GM19397 (cell line): ENCODE measurements around the gene EPC2.
"Not testable (repeated sequence)": the region's sequence is repeated elsewhere in the genome, so short reads cannot be mapped to it uniquely, and the experiment has no call there.

Experiments used
- ATAC-seq: cut with Tn5 transposase; IDR thresholded peaks from one replicate; pipeline ENCODE4 v1.9.1; 2021; ENCODE audit warnings: mild to moderate bottlenecking, moderate library complexity; ENCODE audit not compliant: unreplicated experiment

EPC2 gene

DNA sequence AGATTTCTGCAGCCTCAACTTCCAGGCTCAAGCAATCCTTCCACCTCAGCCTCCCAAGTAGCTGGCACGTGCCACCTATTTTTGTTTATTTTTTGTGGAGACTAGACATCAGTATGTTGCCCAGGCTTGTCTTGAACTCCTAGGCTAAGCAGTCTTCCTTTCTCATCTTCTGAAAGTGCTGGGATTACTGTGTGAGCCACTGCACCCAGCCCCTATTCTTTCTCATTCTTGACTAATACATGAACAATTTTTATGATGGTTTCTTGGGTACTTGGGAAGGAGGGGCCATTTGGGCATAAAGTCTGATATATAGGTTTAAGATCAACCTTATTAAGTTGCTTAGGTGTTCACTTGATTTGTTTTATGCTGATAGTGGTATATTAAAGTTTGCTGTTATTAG is 26.2 kb downstream of the EPC2 start:
- ATAC-seq = no peak

GRCh38 chr2:148674063-148675020 is 29.8 kb downstream of the EPC2 start:
- no peak for ATAC-seq

- ATAC-seq = no peak
These were observed 31.2 kb downstream of the EPC2 start for GRCh38 chr2:148675708-148676107.

GRCh38 chr2:148678302-148679179 is 34.0 kb downstream of the EPC2 start:
- not testable (repeated sequence) for ATAC-seq

DNA sequence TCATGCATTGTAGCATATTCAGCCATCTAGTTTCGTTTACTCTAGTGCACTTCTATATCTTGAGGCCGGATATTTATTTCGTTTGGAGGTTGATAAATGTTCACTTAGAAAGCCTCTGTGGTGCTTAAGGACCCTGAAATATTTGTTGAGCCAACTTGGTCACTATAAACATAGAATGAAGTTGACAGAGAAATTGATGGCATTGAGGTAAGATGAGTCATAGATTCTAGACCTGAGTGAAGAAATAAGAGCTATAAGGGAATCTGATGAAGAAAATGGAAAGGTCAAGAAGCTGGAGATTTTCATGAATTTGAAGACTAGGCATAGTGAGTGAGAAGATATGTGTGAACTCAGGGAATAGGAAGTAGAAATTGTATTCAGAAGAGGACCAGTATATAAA is 35.9 kb downstream of the EPC2 start:
- no peak for ATAC-seq

DNA sequence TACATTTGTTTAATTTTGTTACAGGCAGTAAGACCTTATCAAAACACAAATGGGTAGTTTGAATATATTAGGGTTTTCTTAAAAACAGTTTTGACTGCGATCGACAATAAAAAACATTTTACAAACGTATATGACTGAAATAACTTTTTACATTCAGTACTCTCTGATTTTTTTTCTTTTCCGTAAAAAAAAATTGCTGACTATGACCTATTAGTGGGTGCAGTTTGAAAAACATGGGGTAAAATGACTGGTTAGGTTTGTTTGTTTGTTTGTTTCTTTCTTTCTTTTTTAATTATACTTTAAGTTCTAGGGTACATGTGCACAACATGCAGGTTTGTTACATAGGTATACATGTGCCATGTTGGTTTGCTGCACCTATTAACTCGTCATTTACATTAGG is 36.9 kb downstream of the EPC2 start:
- ATAC-seq = no peak

DNA sequence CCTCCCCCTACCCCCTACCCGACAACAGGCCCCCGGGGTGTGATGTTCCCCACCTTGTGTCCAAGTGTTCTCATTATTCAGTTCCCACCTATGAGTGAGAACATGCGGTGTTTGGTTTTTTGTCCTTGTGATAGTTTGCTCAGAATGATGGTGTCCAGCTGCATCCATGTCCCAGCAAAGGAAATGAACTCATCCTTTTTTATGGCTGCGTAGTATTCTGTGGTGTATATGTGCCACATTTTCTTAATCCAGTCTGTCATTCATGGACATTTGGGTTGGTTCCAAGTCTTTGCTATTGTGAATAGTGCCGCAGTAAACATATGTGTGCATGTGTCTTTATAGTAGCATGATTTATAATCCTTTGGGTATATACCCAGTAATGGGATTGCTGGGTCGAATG is 37.3 kb downstream of the EPC2 start:
- not testable (repeated sequence) for ATAC-seq

- no peak for ATAC-seq
These were observed 40.0 kb downstream of the EPC2 start for GRCh38 chr2:148684507-148684906.

DNA sequence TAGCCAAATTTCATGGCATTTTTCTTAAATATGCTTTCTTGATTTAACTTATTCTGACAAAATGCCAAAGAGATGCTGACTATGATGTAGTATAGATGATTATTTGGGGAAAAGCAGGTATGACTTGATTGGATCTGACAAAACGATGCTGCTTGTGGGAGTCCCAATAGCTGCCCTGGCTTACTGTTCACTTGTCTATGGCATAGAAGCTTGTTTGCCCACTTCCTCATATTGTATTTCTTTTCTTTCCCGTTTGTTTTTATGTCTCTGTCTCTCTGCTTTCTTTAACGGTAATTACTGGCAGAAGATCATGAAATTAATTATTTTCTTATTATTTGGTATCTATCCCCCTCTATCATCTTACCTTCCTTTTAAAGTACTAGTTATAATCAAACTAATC is 43.0 kb downstream of the EPC2 start:
- no peak for ATAC-seq

DNA sequence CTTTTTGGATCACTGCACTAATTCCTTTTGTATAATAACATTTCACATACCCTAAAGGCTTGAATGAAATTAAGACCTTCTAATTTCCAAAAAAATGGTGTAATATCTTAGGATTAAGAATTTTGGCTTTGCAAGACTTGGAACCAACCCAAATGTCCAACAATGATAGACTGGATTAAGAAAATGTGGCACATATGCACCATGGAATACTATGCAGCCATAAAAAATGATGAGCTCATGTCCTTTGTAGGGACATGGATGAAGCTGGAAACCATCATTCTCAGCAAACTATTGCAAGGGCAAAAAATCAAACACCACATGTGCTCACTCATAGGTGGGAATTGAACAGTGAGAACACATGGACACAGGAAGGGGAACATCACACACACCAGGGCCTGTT is 43.5 kb downstream of the EPC2 start:
- not testable (repeated sequence) for ATAC-seq

- ATAC-seq = no peak
These were observed 52.4 kb downstream of the EPC2 start for GRCh38 chr2:148696985-148697384.

DNA sequence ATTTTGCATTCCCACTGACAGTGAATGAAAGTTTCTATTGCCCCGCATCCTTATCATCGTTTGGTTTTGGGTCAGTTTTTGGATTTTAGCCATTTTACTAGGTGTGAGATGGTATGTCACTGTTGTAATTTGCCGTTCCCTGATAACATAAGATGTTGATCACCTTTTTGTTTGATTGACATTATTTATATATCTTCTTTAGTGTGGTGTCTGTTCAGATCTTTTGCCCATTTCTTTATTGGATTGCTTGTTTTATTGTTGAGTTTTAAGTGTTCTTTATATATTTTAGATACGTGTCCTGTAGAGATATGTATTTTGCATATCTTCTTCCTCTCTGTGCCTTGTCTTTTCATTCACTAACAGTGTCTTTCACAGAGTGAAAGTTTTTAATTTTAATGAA is 55.3 kb downstream of the EPC2 start:
- ATAC-seq = no peak

DNA sequence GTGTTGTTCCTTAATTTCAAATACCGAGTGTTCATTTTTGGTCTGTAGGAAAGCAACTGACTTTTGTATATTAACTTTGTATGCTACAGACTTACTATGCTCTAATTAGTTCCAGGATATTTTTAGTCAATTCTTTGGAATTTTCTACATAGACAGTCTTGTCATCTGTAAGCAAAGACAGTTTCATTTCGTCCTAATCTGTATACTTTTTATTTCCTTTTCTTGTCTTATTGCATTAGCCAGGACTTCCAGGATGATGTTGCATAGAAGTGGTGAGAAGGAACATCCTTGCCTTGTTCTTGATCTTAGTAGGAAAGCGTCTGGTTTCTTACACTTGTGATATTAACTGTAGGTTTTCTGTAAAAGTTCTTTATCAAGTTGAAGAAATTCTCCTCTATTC is 56.5 kb downstream of the EPC2 start:
- no peak for ATAC-seq

DNA sequence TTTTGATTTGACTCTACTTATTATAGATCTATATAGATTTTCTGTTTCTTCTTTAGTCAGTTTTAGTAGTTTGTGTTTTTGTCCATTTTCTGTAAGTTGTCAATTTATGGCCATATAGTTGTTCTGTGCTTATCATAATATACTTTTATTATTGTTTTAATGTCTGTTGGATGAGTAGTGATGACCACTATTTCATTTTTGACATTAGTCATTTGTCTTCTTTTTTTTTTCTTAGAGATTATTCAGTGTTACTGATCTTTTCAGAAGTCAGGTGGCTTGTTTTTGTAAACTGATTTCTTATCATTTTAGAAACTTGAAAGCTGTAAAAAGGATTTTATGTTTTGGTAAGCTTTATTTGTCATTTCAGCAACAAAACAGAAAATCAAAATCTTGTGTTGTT is 57.3 kb downstream of the EPC2 start:
- ATAC-seq = no peak

GRCh38 chr2:148702475-148702874 is 57.9 kb downstream of the EPC2 start:
- ATAC-seq = no peak

- no peak for ATAC-seq
These were observed 59.7 kb downstream of the EPC2 start for GRCh38 chr2:148704247-148704646.

GRCh38 chr2:148716378-148716920 is 71.9 kb downstream of the EPC2 start:
- ATAC-seq = no peak

DNA sequence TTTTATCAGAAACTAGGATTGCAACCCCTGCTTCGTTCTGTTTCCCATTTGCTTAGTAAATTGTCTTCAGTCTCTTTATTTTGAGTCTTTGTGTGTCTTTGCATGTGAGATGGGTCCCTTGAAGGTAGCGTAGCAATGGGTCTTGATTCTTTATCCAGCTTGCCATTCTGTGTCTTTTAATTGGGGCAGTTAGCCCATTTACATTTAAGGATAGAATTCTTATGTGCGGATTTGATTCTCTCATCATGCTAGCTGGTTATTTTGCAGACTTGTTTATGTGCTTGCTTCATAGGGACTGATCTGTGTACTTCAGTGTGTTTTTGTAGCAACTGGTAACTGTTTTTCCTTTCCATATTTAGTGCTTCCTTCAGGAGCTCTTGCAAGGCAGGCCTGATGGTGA is 73.5 kb downstream of the EPC2 start:
- no peak for ATAC-seq

- no peak for ATAC-seq
These were observed 74.7 kb downstream of the EPC2 start for GRCh38 chr2:148719195-148719749.

- ATAC-seq = no peak
These were observed 75.4 kb downstream of the EPC2 start for GRCh38 chr2:148719941-148720436.

GRCh38 chr2:148720501-148721001 is 76.0 kb downstream of the EPC2 start:
- ATAC-seq = no peak
